Right hindlimb (tissue), 1 donor: ENCODE measurements around the gene CA10.

ENCODE experiments used
- DNase-seq: peaks from one replicate; pipeline ENCODE4 v3.0.0-alpha.2; 2018

CA10 gene

GRCh38 chr17:51855806-51856205 lies 302.7 kb downstream of the CA10 start:
- DNase-seq: no peak

- DNase-seq: no peak
Measured at GRCh38 chr17:51853857-51854256, 304.7 kb downstream of the CA10 start.

- no peak for DNase-seq
Measured at GRCh38 chr17:51852603-51853002, 305.9 kb downstream of the CA10 start.

GRCh38 chr17:51850201-51850600 lies 308.3 kb downstream of the CA10 start:
- DNase-seq: no peak

GRCh38 chr17:51848451-51848850 lies 310.1 kb downstream of the CA10 start:
- no peak for DNase-seq

GRCh38 chr17:51846566-51846965 lies 311.9 kb downstream of the CA10 start:
- DNase-seq: no peak

- DNase-seq: no peak
Measured at GRCh38 chr17:51845776-51846175, 312.7 kb downstream of the CA10 start.

- DNase-seq: no peak
Measured at GRCh38 chr17:51842763-51843162, 315.8 kb downstream of the CA10 start.

- no peak for DNase-seq
Measured at GRCh38 chr17:51841669-51842068, 316.8 kb downstream of the CA10 start.

- DNase-seq: no peak
Measured at GRCh38 chr17:51840688-51841087, 317.8 kb downstream of the CA10 start.

GRCh38 chr17:51833620-51834019 lies 324.9 kb downstream of the CA10 start:
- DNase-seq: no peak

GRCh38 chr17:51833045-51833444 lies 325.5 kb downstream of the CA10 start:
- DNase-seq: no peak

GRCh38 chr17:51830886-51831285 lies 327.6 kb downstream of the CA10 start:
- DNase-seq: no peak

- no peak for DNase-seq
Measured at GRCh38 chr17:51830451-51830850, 328.1 kb downstream of the CA10 start.

GRCh38 chr17:51828901-51829300 lies 329.6 kb downstream of the CA10 start:
- no peak for DNase-seq

- DNase-seq: no peak
Measured at GRCh38 chr17:51827140-51827539, 331.4 kb downstream of the CA10 start.

GRCh38 chr17:51820766-51821165 lies 337.7 kb downstream of the CA10 start:
- no peak for DNase-seq

- DNase-seq: no peak
Measured at GRCh38 chr17:51820252-51820651, 338.3 kb downstream of the CA10 start.

- peak; percentile 70 for DNase-seq
Measured at GRCh38 chr17:51819341-51820219, 338.9 kb downstream of the CA10 start.

- DNase-seq: no peak
Measured at GRCh38 chr17:51818777-51819176, 339.7 kb downstream of the CA10 start.

GRCh38 chr17:51817955-51818354 lies 340.6 kb downstream of the CA10 start:
- DNase-seq: no peak

GRCh38 chr17:51817117-51817516 lies 341.4 kb downstream of the CA10 start:
- no peak for DNase-seq

- no peak for DNase-seq
Measured at GRCh38 chr17:51815097-51815496, 343.4 kb downstream of the CA10 start.

GRCh38 chr17:51814521-51814920 lies 344.0 kb downstream of the CA10 start:
- DNase-seq: no peak

GRCh38 chr17:51813784-51814174 lies 344.7 kb downstream of the CA10 start:
- no peak for DNase-seq
